ENCODE measurements around the gene SETD3.

The SETD3 gene

GRCh38 chr14:99391671-99392070, 89.0 kb downstream of the SETD3 start:
- Histone ChIP-seq H3K9me3 (ENCODE audit: severe bottlenecking) (no peaks in the 10 kb centered on the region), H3K27me3 (ENCODE audit: insufficient read depth, poor library complexity, severe bottlenecking) (peaks cover 8% of the 10 kb centered on the region), H3K4me1 (ENCODE audit: insufficient read depth, poor library complexity, severe bottlenecking) (no peaks in the 10 kb centered on the region), H3K27ac (ENCODE audit: poor library complexity, severe bottlenecking) (no peak overlapping the region), H3K4me3 (ENCODE audit: severe bottlenecking) (no peak overlapping the region), H3K36me3 (ENCODE audit: low read depth) (0 out of 2 replicates have a peak, but pooled peaks cover under 1% of the 10 kb centered on the region)
- ATAC-seq (ENCODE audit: low read depth) (no peak), DNase-seq (ENCODE audit: low spot score) (no peak)
- TF ChIP-seq, protein P1, sequence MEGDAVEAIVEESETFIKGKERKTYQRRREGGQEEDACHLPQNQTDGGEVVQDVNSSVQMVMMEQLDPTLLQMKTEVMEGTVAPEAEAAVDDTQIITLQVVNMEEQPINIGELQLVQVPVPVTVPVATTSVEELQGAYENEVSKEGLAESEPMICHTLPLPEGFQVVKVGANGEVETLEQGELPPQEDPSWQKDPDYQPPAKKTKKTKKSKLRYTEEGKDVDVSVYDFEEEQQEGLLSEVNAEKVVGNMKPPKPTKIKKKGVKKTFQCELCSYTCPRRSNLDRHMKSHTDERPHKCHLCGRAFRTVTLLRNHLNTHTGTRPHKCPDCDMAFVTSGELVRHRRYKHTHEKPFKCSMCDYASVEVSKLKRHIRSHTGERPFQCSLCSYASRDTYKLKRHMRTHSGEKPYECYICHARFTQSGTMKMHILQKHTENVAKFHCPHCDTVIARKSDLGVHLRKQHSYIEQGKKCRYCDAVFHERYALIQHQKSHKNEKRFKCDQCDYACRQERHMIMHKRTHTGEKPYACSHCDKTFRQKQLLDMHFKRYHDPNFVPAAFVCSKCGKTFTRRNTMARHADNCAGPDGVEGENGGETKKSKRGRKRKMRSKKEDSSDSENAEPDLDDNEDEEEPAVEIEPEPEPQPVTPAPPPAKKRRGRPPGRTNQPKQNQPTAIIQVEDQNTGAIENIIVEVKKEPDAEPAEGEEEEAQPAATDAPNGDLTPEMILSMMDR (IDR thresholded peaks at IDR 0.05; ENCODE audit: poor library complexity, severe bottlenecking), result no peak

- DNase-seq (ENCODE audit: low spot score) (no peak), ATAC-seq (ENCODE audit: low read depth) (peak; percentile 71)
- Histone ChIP-seq H3K9me3 (ENCODE audit: severe bottlenecking) (no peaks in the 10 kb centered on the region), H3K36me3 (ENCODE audit: low read depth) (no peaks in the 10 kb centered on the region), H3K27me3 (ENCODE audit: insufficient read depth, poor library complexity, severe bottlenecking) (peaks cover 12% of the 10 kb centered on the region), H3K27ac (ENCODE audit: poor library complexity, severe bottlenecking) (no peak overlapping the region), H3K4me1 (ENCODE audit: insufficient read depth, poor library complexity, severe bottlenecking) (no peaks in the 10 kb centered on the region), H3K4me3 (ENCODE audit: severe bottlenecking) (no peak overlapping the region)
- TF ChIP-seq, protein P1 (IDR thresholded peaks at IDR 0.05; ENCODE audit: poor library complexity, severe bottlenecking), result peak; percentile 94
Observed at GRCh38 chr14:99389174-99389826, 91.4 kb downstream of the SETD3 start.

DNA sequence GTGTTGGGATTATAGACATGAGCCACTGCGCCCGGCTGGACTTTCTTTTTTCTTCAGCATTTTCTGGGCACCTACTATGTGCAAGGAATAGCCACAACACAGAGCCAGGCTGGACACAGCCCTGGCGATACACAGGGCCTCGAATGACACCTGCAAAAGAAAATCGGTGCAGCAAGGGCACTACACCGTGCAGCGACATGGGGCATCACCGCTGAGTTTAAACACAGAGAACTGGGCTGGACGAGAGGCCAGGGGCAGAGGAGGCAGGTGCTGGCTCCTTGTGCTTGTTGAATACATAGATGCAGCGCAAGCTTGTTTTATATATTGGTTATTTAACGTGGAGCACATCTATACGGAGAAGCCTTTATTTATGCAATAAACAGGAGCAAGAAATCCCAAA, 92.4 kb downstream of the SETD3 start:
- H3K4me1 ChIP-seq (ENCODE audit: insufficient read depth, poor library complexity, severe bottlenecking), result peaks cover 2% of the 10 kb centered on the region
- H3K9me3 ChIP-seq (ENCODE audit: severe bottlenecking), result no peaks in the 10 kb centered on the region
- DNase-seq (ENCODE audit: low spot score) (no peak), ATAC-seq (ENCODE audit: low read depth) (no peak)
- TF ChIP-seq, protein P1 (IDR thresholded peaks at IDR 0.05; ENCODE audit: poor library complexity, severe bottlenecking), result no peak
- peaks cover 12% of the 10 kb centered on the region for H3K27me3 ChIP-seq (ENCODE audit: insufficient read depth, poor library complexity, severe bottlenecking)
- no peaks in the 10 kb centered on the region for H3K36me3 ChIP-seq (ENCODE audit: low read depth)
- H3K27ac ChIP-seq (ENCODE audit: poor library complexity, severe bottlenecking), result no peak overlapping the region
- H3K4me3 ChIP-seq (ENCODE audit: severe bottlenecking), result no peak overlapping the region

DNA sequence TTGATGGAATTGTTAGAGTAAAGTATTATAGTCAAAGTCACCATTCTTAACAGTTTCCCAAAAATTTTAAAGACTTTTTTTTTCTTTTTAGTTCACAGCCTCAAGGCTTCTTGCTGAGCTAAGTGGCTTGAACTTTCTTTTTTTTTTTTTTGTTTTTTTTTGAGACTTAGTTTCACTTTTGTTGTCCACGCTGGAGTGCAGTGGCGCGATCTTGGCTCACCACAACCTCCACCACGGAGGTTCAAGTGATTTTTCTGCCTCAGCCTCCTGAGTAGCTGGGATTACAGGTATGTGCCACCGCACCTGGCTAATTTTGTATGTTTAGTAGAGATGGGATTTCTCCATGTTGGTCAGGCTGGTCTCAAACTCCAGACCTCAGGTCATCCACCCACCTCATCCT, 92.8 kb downstream of the SETD3 start:
- Histone ChIP-seq H3K4me1 (ENCODE audit: insufficient read depth, poor library complexity, severe bottlenecking) (peaks cover 6% of the 10 kb centered on the region), H3K9me3 (ENCODE audit: severe bottlenecking) (no peaks in the 10 kb centered on the region), H3K36me3 (ENCODE audit: low read depth) (no peaks in the 10 kb centered on the region), H3K4me3 (ENCODE audit: severe bottlenecking) (no peak overlapping the region), H3K27ac (ENCODE audit: poor library complexity, severe bottlenecking) (no peak overlapping the region), H3K27me3 (ENCODE audit: insufficient read depth, poor library complexity, severe bottlenecking) (peaks cover 12% of the 10 kb centered on the region)
- ATAC-seq (ENCODE audit: low read depth) (no peak), DNase-seq (ENCODE audit: low spot score) (no peak)
- TF ChIP-seq, protein P1 (IDR thresholded peaks at IDR 0.05; ENCODE audit: poor library complexity, severe bottlenecking), result no peak
